ENCODE results near the gene ASF1A. TPM values are rescaled to one million over a fixed set of nuclear protein-coding genes. Genes with fewer than 3 reads are reported as not detected.

ASF1A gene
- total RNA-seq, 1 donor from 2014 or later = 24.0 TPM

Other genes with a start within 250 kb of the ASF1A start
- 18.6 and 18.7 TPM in 2 replicates for gene CEP85L, start 242.6 kb upstream of the ASF1A start, total RNA-seq
- 11.5 and 18.5 TPM in 2 replicates for gene MCM9, start 41.0 kb downstream of the ASF1A start, total RNA-seq
- gene FAM184A, start 184.5 kb downstream of the ASF1A start, total RNA-seq = 0.99 and 1.5 TPM in 2 replicates